ENCODE measurements around the gene USP3. TPM values are rescaled to one million over a fixed set of nuclear protein-coding genes. Genes with fewer than 3 reads are reported as not detected.

USP3 gene
- total and polyA plus RNA-seq, 2 of the 13 experiments (the other 11 are each of a cell fraction or from before 2014, with no cell fraction given) = 14.3 to 61.2 TPM

- TF ChIP-seq SIN3A (IDR thresholded peaks at IDR 0.05; ENCODE audit: borderline replicate concordance, low read depth, low read length) = peak; percentile 54; the same call in 1 of the 2 replicates
- TF ChIP-seq ZFY (CRISPR knock-in tag; IDR thresholded peaks at IDR 0.05) = peak; percentile 34
- TF ChIP-seq SNAPC2 (CRISPR knock-in tag; IDR thresholded peaks at IDR 0.05) = peak; percentile 77; the same call in 1 of the 2 replicates
- TF ChIP-seq ELF1 (CRISPR knock-in tag; IDR thresholded peaks at IDR 0.05) = peak; percentile 84
- no peak for TF ChIP-seq ZNF713 (CRISPR knock-in tag; IDR thresholded peaks at IDR 0.05)
- peak; percentile 55; the same call in 1 of the 2 replicates for TF ChIP-seq SALL1 (CRISPR knock-in tag; IDR thresholded peaks at IDR 0.05)
- peak; percentile 91 for TF ChIP-seq CHD4 (IDR thresholded peaks at IDR 0.05; ENCODE audit: borderline replicate concordance, low read length)
- peak; percentile 55; the same call in 1 of the 2 replicates for TF ChIP-seq KLF12 (CRISPR knock-in tag; IDR thresholded peaks at IDR 0.05; ENCODE audit: borderline replicate concordance)
- TF ChIP-seq ZNF777 (CRISPR knock-in tag; IDR thresholded peaks at IDR 0.05) = peak; percentile 86
- TF ChIP-seq ZNF484 (CRISPR knock-in tag; IDR thresholded peaks at IDR 0.05; ENCODE audit: borderline replicate concordance, low read depth) = no peak
- peak; percentile 17; the same call in 1 of the 2 replicates for TF ChIP-seq ZNF121 (CRISPR knock-in tag; IDR thresholded peaks at IDR 0.05)
- TF ChIP-seq SOX5 (CRISPR knock-in tag; IDR thresholded peaks at IDR 0.05; ENCODE audit: borderline replicate concordance) = peak; percentile 13; the same call in 1 of the 2 replicates
- TF ChIP-seq, protein P1, sequence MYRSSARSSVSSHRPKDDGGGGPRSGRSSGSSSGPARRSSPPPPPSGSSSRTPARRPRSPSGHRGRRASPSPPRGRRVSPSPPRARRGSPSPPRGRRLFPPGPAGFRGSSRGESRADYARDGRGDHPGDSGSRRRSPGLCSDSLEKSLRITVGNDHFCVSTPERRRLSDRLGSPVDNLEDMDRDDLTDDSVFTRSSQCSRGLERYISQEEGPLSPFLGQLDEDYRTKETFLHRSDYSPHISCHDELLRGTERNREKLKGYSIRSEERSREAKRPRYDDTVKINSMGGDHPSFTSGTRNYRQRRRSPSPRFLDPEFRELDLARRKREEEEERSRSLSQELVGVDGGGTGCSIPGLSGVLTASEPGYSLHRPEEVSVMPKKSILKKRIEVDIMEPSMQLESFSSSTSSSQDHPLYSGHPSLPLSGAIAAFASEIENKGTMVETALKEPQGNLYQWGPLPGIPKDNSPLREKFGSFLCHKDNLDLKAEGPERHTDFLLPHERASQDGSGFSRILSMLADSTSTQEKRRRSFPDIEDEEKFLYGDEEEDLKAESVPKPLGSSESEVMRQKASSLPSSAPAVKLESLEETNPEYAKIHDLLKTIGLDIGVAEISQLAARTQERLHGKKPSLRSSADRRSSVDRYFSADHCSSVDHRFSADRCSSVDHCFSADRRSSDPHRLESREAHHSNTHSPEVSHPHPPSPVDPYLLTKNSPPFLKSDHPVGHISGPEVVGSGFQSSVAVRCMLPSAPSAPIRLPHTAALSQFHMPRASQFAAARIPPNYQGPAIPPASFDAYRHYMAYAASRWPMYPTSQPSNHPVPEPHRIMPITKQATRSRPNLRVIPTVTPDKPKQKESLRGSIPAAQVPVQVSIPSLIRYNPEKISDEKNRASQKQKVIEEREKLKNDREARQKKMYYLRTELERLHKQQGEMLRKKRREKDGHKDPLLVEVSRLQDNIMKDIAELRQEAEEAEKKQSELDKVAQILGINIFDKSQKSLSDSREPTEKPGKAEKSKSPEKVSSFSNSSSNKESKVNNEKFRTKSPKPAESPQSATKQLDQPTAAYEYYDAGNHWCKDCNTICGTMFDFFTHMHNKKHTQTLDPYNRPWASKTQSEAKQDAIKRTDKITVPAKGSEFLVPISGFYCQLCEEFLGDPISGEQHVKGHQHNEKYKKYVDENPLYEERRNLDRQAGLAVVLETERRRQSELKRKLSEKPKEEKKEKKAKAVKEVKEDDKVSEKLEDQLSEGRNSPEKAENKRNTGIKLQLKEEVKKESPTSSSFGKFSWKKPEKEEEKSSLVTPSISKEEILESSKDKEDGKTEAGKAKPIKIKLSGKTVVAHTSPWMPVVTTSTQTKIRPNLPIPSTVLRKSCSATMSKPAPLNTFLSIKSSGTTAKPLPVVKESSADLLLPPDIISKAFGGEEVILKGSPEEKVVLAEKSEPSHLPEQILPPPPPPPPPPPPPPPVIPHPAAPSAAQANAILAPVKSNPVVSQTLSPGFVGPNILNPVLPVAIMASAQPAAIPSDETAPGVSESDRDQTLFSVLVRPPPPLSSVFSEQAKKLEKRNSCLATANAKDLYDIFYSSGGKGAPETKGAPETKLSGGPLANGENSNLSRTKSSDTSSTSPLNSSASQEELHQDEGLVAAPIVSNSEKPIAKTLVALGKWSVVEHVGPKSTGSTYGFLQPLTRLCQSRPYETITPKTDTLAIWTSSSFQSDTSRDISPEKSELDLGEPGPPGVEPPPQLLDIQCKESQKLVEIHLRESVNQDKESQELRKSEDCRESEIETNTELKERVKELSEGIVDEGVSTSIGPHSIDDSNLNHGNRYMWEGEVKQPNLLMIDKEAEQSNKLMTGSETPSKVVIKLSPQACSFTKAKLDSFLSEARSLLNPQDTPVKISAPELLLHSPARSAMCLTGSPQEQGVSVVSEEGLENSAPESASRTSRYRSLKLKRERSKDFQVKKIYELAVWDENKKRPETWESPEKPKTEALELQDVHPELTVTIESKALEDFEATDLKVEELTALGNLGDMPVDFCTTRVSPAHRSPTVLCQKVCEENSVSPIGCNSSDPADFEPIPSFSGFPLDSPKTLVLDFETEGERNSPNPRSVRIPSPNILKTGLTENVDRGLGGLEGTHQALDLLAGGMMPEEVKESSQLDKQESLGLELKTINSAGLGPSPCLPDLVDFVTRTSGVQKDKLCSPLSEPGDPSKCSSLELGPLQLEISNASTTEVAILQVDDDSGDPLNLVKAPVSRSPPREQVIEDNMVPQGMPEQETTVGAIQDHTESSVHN (CRISPR knock-in tag; IDR thresholded peaks at IDR 0.05) = no peak
- no peak for TF ChIP-seq ZNF562 (CRISPR knock-in tag; IDR thresholded peaks at IDR 0.05; ENCODE audit: borderline replicate concordance)
- TF ChIP-seq, protein P2, sequence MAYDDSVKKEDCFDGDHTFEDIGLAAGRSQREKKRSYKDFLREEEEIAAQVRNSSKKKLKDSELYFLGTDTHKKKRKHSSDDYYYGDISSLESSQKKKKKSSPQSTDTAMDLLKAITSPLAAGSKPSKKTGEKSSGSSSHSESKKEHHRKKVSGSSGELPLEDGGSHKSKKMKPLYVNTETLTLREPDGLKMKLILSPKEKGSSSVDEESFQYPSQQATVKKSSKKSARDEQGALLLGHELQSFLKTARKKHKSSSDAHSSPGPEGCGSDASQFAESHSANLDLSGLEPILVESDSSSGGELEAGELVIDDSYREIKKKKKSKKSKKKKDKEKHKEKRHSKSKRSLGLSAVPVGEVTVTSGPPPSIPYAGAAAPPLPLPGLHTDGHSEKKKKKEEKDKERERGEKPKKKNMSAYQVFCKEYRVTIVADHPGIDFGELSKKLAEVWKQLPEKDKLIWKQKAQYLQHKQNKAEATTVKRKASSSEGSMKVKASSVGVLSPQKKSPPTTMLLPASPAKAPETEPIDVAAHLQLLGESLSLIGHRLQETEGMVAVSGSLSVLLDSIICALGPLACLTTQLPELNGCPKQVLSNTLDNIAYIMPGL (CRISPR knock-in tag; IDR thresholded peaks at IDR 0.05; ENCODE audit: borderline replicate concordance in 1 of 2, low read depth in 1 of 2) = peak in 1 of 2 experiments; percentile 78; a peak in 3 of 4 replicates
- TF ChIP-seq, protein P3, sequence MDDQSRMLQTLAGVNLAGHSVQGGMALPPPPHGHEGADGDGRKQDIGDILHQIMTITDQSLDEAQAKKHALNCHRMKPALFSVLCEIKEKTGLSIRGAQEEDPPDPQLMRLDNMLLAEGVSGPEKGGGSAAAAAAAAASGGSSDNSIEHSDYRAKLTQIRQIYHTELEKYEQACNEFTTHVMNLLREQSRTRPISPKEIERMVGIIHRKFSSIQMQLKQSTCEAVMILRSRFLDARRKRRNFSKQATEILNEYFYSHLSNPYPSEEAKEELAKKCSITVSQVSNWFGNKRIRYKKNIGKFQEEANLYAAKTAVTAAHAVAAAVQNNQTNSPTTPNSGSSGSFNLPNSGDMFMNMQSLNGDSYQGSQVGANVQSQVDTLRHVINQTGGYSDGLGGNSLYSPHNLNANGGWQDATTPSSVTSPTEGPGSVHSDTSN (CRISPR knock-in tag; IDR thresholded peaks at IDR 0.05; ENCODE audit: borderline replicate concordance) = peak; percentile 29; the same call in 1 of the 2 replicates
- 0 out of 2 replicates have a peak, but pooled peaks have one; percentile 39 for TF ChIP-seq PHF20 (CRISPR knock-in tag; IDR thresholded peaks at IDR 0.05)
Measured at GRCh38 chr15:63502843-63503738, 1.3 kb upstream of the USP3 start (continued).

All from HepG2 (cell line).